AG09309 (cell line): ENCODE results near the gene EREG.

Source experiments
- DNase-seq: peaks from one replicate; pipeline ENCODE4 v3.0.0-alpha.2; 2010; ENCODE audit warnings: low read depth
- H3K4me3 ChIP-seq: 2 replicates; pipeline ENCODE4 v1.5.1; 2011; ENCODE audit warnings: mild to moderate bottlenecking, low read depth, low read length, moderate library complexity; ENCODE audit not compliant: control insufficient read depth
- CTCF ChIP-seq: IDR thresholded peaks from 2 replicates; pipeline ENCODE4 v1.5.1; 2011; ENCODE audit warnings: mild to moderate bottlenecking, low read depth, low read length, inconsistent platforms; ENCODE audit not compliant: insufficient read depth, control insufficient read depth; ENCODE audit errors: missing control alignments

The EREG gene

GRCh38 chr4:74426101-74426500 lies 61.2 kb downstream of the EREG start:
- DNase-seq: no peak
- H3K4me3 ChIP-seq: no peak overlapping the region
- TF ChIP-seq CTCF: no peak

- no peak for DNase-seq
- H3K4me3 ChIP-seq: no peak overlapping the region
- no peak for TF ChIP-seq CTCF
Measured at GRCh38 chr4:74428276-74428675, 63.3 kb downstream of the EREG start.

DNA sequence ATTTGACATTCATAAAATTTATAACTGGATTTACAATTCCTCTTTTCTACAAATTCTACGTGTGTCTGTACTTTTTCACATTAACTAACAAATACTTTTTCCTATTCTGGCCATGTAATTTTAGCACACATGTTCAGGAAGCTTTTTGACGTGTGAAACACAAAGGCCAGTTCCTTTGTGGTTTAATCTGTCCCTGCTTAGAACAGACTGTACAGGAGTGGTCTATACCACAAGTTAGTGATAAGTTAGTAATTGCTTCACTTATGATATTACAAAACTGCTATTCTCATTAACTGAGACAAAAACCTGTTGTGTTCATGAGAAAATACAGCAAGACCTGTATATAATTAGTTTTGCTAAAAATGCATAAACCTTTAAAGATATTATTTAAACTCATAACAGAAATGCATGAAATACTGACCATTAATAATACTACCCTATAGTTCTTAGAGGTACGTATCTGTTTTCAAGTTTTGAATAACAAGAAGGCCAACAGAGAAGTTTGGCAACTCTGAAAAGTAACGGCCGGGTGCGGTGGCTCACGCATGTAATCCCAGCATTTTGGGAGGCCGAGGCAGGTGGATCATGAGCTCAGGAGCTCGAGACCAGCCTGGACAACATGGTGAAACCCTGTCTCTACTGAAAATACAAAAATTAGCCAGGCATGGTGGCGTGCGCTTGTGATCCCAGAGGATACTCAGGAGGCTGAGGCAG lies 66.3 kb downstream of the EREG start:
- no peak for TF ChIP-seq CTCF
- no peak for DNase-seq
- H3K4me3 ChIP-seq: no peak overlapping the region

- DNase-seq: no peak
- no peak overlapping the region for H3K4me3 ChIP-seq
- no peak for TF ChIP-seq CTCF
Measured at GRCh38 chr4:74433043-74433442, 68.1 kb downstream of the EREG start.

DNA sequence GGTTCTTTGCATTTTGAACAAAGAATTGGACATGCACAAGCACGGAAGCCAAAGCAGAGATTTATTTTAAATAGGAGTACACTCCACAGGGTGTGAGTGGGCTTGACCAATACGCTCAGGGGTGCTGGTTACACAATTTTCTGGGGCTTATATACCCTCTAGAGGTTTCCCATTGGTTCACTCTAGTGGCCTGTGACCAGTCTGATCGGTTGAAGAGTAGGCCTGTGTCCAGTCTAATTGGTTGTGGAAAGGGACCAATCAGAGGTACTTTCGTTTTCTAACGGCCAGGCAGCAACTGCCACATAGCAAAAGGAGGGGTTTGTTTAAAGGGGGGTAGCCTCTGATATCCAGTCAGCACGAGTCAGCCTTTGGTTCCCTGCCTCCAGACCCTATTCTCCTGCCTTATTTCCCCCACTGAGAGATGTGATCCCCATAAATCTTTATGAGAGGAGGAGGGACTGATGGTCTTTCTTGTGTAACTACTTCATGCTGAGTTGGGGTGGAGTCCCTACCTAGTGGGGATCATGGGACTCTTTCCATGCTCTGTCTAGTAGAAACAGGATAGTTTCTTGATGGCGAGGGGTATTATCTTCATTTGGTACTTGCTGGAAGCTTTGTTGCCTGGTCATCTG lies 68.7 kb downstream of the EREG start:
- H3K4me3 ChIP-seq: no peak overlapping the region
- TF ChIP-seq CTCF: no peak
- no peak for DNase-seq

GRCh38 chr4:74435296-74435695 lies 70.4 kb downstream of the EREG start:
- no peak for DNase-seq
- no peak for TF ChIP-seq CTCF
- no peak overlapping the region for H3K4me3 ChIP-seq
